Measurements from ENCODE around the gene TRIM8.

GRCh38 chr10:102610441-102610887 is 33.8 kb upstream of the TRIM8 start:
- no peak for TF ChIP-seq CTCF (IDR thresholded peaks at IDR 0.05)
- TF ChIP-seq MAX (CRISPR knock-in tag; IDR thresholded peaks at IDR 0.05) = no peak
- TF ChIP-seq E2F5 (CRISPR knock-in tag; IDR thresholded peaks at IDR 0.05) = no peak
- no peak for TF ChIP-seq NR2C2 (CRISPR knock-in tag; IDR thresholded peaks at IDR 0.05)

Data from WTC11 (cell line).